SKM-1 (cell line): ENCODE data around the gene PSMC4.
"Not testable (repeated sequence)": the region's sequence is repeated elsewhere in the genome, so short reads cannot be mapped to it uniquely, and the experiment has no call there.

Experiments
- DNase-seq: peaks from one replicate; lab custom pipeline; 2025; ENCODE audit not compliant: unreplicated experiment; lab: John Stamatoyannopoulos, UW

Gene PSMC4

DNA sequence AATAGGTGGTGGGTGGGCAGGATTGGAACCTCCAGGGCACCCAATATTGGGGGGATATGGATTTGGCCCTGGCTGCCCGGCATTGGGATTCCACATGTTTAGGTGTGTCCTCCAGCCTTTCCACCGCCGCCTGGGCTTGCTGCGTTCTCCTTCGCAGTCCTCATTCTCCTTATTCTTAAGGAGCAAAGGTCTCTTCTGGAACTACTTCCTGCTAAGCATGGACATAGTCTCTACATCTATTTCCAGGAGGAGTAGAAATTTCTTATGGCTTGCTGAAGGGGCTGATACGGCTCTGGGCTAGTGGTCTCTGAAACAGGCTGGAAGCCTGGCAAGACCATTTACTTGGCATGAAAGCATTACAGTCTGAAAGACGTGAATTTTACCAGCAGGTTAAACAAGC is 27.4 kb upstream of the PSMC4 start:
- no peak for DNase-seq

DNA sequence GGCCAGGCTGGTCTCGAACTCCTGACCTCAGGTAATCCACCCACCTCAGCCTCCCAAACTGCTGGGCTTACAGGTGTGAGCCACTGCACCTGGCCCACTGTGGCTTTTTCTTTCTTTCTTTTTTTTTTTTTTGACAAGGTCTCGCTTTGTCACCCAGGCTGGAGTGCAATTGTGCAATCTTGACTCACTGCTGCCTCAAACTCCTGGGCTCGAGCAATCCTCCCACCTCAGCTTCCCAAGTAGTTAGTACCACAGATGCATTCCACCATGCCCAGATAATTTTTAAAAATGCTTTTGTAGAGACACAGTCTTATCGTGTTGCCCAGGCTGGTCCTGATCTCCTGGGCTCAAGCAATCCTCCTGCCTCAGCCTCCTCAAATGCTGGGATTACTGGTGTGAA is 24.4 kb upstream of the PSMC4 start:
- no peak for DNase-seq

DNA sequence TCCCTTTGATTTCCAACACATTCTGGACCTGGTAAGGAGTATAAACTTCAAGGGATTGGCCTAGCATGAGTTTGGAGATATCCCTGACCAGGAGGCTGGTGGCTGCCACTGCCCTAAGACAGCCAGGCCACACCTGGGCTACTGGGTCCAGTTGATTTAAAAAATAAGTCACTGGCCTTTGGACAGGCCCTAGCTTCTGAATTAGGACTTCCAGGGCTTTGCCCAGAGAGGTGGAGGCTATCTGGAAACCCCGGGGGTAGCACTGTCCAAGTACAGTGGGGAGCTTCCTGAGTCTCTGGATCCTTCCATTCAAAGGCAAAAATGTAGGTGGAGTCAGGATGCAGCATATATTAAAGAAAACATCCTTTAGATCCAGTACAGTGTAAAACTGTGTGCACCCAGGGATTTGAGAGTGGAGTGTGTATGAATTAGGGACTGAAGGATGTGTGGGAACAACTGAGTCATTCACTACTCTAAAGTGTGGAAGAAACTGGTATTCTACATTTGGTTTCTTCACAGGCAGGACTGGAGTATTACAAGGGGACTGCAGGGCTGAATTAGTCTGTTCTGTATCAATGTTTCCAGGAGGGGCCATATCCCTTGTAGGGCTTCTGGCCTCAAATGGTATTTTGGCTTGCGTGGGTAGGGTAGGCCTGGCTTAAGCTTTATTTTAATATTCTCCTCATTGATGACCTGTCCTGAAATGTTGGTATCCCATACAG is 21.8 kb upstream of the PSMC4 start:
- DNase-seq: no peak

DNA sequence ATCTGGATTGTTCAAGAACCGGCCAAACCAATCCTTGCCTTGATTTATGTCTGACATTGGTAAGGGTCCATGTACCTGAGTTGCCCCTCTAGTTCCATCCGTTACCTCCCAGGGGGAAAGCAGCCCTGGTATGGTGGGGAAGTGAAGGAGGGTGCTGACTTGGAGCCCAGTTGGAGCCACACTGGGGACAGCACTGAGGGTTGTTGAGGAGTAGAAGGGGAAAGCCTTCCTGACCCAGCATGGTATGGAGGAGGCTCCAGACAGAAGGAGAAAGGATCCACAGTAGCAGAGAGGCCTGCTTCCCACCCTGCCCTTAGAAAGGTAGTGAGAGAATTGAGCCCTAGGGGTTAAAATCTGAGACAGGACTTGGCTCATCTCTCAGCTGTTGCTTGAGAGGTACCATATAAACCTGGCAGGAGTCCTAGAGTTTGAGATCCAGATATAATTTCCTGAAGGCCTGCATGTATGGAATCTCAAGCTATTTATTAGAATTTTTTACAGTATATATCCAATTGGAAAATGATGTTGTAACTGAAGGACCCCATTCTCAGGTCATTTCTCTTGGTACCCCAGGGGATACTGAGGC is 19.8 kb upstream of the PSMC4 start:
- no peak for DNase-seq

DNA sequence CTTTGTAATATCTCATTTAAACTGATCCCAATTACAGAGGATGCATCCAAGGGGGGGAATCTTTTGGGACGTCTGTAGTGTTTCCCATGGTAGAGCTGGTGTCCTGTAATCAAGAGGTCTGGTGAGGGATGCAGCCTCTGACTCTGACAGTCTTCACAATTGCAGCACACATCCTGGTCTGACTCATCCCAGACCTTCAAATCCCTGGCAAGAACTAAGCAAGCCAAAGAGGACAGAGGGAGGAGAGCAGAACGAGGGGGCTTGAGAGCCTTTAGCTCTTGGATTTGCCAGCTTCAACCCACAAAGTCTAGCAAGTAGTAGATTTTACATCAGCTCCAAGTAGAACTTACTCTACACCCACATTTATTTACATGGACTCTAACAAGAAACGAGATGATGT is 19.3 kb upstream of the PSMC4 start:
- DNase-seq: no peak

DNA sequence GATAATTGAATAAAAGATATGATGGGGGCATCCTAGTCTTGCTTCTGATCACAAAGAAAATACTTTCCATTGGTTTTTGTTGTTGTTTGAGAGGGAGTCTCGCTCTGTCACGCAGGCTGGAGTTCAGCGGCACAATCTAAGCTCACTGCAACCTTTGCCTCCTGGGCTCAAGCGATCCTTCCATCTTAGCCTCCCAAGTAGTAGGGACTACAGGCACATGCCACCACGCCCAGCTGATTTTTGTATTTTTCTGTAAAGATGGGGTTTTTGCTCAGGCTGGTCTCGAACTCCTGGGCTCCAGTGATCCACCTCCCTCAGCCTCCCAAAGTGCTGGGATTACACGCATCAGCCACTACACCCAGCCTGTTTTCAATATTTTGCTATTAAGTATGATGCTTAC is 17.1 kb upstream of the PSMC4 start:
- no peak for DNase-seq

DNA sequence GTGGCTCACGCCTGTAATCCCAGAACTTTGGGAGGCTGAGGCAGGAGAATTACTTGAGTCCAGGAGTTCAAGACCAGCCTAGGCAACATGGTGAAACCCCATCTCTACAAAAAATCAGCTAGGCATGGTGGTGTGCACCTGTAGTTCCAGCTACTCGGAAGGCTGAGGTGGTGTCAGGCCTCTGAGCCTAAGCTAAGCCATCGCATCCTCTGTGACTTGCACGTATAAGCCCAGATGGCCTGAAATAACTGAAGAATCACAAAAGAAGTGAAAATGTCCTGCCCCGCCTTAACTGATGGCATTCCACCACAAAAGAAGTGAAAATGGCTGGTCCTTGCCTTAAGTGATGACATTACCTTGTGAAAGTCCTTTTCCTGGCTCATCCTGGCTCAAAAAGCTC is 13.1 kb upstream of the PSMC4 start:
- not testable (repeated sequence) for DNase-seq

DNA sequence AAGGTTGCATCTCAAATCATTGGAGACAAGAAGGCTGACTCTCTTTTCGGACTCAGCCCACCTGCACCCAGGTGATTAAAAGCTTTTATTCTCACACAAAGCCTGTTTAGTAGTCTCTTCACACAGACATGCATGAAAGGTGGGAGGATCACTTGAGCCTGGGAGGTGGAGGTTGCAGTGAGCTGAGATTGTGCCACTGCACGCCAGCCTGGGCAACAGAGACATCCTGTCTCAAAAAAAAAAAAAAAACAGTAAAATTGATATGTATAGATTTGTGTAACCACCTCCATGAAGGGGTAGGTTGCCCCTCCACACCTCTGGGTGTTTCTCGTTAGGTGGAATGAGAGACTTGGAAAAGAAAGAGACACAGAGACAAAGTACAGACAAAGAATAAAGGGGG is 12.0 kb upstream of the PSMC4 start:
- not testable (repeated sequence) for DNase-seq

DNA sequence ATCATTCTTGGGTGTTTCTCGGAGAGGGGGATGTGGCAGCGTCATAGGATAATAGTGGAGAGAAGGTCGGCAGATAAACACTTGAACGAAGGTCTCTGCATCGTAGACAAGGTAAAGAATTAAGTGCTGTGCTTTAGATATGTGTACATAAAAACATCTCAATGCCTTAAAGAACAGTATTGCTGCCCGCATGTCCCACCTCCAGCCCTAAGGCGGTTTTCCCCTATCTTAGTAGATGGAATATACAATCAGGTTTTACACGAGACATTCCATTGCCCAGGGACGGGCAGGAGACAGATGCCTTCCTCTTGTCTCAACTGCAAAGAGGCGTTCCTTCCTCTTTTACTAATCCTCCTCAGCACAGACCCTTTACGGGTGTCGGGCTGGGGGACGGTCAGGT is 11.6 kb upstream of the PSMC4 start:
- not testable (repeated sequence) for DNase-seq

DNA sequence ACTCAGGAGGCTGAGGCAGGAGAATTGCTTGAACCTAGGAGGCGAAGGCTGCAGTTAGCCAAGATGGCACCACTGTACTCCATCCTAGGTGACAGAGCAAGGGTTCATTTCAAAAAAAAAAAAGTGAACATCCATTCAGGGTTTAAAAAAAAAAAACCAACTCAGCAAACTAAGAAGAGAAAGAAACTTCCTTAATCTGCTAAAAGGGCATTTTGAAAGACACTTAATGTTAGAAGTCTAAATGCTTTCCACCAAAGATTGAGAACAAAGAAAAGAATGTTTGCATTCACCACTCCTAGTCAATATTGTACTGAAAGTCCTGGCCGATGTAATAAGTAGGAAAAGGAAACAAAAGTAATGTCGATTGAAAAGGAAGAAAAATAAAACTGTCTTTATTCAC is 7.1 kb upstream of the PSMC4 start:
- no peak for DNase-seq

DNA sequence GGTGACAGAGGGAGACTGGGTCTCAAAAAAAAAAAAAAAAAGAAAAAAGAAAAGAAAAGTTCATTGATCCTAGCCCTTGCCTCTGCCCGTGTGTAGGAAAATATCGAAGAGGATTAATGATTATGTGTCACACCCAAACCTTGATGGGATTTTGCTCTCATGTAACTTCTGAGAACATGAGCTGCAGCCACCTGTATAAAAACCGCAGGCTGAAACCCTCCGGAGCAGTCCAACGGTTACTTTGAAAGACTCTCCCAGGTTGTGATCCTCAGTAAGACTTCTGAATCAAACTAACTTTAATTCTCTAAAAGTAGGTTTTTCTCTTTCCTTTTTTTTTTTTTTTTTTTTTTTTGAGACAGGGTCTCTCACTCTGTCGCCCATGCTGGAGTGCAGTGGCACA is 4.3 kb upstream of the PSMC4 start:
- DNase-seq: no peak

DNA sequence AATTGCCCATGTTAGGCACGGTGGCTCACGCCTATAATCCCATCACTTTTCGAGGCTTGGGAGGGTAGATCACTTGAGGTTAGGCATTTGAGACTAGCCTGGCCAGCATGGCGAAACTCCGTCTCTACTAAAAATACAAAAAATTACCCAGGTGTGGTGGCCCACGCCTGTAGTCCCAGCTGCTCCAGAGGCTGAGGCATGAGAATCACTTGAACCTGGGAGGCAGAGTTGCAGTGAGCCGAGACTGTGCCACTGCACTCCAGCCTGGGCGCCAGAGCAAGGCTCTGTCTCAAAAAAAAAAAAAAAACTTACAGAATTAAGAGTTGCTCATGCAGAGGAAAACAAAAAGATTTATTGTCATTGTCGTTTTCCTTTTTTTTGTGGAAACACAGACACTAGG is 3.4 kb upstream of the PSMC4 start:
- DNase-seq: no peak

DNA sequence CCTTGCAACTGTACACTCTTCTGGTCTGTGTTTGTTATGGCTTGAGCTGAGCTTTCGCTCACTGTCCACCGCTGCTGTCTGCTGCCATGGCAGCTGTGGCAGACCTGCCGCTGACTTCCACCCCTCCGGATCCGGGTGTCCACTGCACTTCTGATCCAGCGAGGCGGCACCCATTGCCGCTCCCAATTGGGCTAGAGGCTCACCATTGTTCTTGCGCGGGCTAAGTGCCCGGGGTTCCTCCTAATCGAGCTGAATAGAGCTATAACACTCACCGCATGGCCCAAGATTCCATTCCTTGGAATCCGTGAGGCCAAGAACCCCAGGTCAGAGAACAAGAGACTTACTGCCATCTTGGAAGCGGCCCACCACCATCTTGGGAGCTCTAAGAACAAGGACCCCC is 2.2 kb upstream of the PSMC4 start:
- DNase-seq: no peak

DNA sequence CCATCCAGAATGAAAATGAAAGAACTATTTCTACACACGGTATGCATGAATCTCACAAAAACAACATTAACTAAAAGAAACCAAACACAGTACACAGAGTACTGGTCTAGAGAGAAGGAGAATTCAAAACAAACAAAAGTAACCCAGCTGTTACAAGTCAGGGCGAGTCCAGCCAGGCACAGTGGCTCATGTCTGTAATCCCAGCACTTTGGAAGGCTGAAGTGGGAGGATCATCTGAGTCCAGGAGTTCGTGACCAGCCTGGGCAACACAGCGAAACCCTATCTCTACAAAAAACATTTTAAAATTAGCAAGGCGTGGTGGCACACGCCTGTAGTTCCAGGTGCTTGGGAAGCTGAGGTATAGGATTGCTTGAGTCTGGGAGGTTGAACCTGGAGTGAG is 1.7 kb upstream of the PSMC4 start:
- no peak for DNase-seq

DNA sequence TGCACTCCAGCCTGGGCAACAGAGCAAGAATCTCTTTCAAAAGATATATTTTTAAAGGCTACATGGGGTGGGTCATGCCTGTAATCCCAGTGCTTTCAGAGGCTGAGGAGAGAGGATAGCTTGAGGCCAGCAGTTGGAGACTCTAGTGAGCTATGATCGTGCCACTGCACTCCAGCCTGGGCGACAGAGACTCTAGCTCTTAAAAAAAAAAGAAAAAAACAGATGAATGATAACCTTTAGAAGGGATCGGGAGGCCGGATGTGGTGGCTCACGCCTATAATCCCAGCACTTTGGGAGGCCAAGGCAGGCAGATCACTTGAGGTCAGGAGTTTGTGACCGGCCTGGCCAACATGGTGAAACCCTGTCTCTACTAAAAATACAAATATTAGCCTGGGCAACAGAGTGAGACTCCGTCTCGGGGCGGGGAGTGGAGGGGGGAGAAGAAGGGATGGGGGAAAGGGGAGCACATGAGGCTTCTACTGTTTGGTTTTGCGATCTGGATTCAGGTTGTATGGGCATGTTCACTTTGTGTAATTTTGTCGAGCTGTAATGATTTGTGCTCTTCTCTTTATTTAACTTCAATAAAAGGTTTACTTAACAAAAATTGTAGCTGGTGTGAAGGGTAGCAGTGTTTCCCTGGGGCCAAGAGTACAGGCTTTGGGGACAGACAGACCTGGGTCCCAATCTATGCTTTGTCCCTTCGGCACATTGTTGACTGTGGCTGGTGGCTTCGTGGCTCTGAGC is 1.1 kb upstream of the PSMC4 start:
- no peak for DNase-seq

DNA sequence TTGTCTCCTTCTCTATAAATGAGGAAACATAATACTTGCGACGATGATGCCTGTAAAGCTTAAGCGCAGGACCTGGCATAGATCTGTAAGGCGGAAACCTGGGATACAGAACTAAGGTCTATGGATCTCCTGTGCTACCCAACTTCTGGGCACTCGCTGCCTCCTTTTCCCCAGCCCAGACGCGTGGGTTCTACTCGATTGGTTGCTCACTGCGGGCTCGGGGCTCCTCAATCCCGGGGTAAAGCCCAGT is 615 bp upstream of the PSMC4 start:
- DNase-seq: no peak

DNA sequence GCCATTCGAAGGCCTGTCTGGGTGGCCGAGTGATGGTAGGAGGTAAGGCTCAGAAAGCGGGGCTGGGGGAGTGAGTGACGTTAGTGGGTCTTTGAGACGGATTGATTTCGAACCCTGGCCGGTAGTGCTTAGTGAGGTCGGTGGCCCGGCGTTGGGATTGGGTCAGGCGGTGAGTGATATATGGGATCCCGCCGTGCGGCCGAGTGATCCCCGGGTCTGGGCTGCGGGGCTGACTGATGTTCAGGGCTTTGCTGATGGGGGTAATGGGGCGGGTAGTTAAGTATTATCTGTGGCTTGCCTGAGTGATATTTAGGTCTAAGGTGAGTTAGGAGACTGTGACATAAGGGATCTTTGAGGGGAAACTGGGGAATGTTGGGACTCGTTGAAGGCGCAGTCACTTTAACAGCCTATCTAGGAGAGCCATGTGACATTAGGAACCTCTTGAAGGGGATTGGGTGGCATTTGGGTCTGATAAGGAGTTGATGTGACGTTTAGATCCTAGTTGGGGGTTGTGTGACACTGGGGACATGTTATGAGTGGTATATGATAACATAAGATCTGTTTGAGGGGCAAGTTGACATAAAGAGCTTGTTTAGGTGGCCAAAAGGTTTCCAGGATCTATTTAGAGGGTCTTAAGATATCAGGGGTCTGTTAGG is 543 bp downstream of the PSMC4 start:
- no peak for DNase-seq

DNA sequence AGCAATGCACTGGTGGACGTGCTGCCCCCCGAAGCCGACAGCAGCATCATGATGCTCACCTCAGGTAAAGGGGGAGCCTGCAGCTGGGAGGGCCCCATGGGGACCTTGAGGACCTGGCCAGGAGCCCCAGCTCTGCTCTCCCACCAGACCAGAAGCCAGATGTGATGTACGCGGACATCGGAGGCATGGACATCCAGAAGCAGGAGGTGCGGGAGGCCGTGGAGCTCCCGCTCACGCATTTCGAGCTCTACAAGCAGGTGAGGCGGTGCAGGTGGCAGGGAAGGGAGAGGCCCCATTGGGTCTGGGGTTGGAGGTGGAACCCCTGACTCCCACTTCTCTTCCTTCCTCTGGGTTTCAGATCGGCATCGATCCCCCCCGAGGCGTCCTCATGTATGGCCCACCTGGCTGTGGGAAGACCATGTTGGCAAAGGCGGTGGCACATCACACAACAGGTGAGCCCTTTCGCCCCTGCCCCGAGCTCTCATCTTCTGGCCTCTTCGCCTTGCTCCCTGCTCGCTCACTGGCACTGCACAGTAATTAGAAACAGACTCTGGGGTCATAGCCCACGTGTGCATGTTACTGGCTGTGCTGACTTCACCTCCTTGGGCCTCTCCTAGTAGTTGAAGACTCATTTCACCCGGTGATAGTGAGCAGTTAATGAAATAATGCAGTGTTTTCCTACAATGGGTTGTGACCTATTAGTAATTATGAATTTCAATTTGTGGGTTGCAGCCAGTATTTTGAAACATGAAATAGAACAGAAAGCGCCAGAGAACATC is 3.6 kb downstream of the PSMC4 start:
- no peak for DNase-seq

DNA sequence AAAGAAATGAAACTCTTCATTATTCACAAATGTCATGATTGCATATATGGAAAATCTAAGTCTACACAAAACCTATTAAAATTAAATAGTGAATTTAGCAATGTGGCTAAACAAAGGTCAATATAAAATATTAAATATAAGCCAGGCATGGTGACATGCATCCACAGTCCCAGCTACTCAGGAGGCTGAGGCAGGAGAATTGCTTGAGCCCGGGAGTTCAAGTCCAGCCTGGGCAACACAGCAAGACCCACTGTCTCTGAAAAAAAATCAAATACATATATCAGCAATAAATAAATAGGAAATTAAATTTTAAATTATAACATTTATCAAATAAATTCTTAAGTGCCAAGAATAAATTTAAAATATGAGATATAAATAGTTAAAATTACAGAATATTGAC is 11.9 kb downstream of the PSMC4 start:
- DNase-seq: no peak

DNA sequence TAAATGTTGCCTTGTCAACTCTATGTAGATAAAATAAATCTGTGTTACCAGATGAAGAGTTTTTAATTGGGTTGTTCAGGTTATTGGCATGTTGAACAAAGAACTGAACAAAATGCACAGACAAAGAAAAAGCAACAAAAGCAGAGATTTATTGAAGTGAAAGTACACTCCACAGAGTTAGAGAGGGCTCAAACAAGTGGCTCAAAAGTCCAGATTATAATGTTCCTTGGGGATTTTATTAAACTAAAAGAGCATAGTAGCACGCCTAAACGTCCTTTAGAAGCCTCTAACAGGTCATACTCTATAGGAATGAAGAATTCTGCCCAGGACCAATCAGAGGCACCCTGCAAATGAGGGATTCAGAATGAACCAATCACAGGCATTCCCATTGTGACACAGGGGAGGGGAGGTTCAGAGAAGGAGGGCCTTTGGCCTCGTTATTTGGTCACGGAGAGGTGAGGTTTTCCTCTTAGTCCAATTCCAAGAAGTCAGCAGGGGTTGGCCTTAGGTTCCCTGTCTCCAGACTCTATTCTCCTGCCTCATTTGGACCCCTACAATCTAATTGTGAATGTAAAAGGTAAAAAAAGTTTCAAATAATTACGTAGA is 12.8 kb downstream of the PSMC4 start:
- DNase-seq: no peak

DNA sequence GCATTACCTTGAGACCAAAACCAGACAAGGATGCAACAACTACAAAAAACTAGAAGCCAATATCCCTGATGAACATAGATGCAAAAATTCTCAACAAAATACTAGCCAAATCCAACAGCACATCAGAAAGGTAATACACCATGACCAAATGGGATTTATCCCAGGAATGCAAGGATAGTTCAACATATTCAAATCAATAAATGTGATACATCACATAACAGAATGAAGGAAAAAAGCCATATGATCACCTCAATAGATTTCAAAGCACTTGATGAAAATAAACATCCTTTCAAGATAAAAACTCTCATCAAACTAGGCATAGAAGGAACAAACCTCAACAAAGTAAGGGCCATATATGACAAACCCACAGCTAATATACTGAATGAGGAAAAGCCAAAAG is 15.7 kb downstream of the PSMC4 start:
- no peak for DNase-seq
